HEK293 (cell line): ENCODE results near the gene MGAT4D.

Experiments
- CTCF ChIA-PET: fragments of 350-600 bp; formaldehyde crosslinking; extraction: SDS; loops from one replicate; lab custom pipeline; 2021; ENCODE audit warnings: antibody characterized with exemption; lab: Yijun Ruan, JAX
- POLR2A ChIA-PET: fragments of 300-600 bp; formaldehyde crosslinking; extraction: SDS; loops from one replicate; lab custom pipeline; 2020; ENCODE audit warnings: antibody characterized with exemption, inconsistent platforms; lab: Yijun Ruan, JAX
- H3K27ac ChIP-seq: fragments of 200-500 bp; sonication (Bioruptor generic); 2 replicates; pipeline ENCODE4 v1.5.1; 2014; ENCODE audit warnings: low read depth, low read length, control low read depth, inconsistent platforms; ENCODE audit errors: extremely low read depth
- H3K36me3 ChIP-seq, 2 experiments: fragments of 200-500 bp in 1 of 2; sonication (Bioruptor generic) in 1 of 2; 1 replicate in 1 of 2; 2 replicates in 1 of 2; pipeline ENCODE4 v1.5.1; 2014 to 2017; ENCODE audit warnings: inconsistent platforms in 2 of 2, low read length in 2 of 2; ENCODE audit not compliant: control insufficient read depth in 2 of 2, insufficient read depth in 1 of 2
- H3K4me1 ChIP-seq: fragments of 200-500 bp; sonication (Bioruptor generic); 2 replicates; pipeline ENCODE4 v1.5.1; 2014; ENCODE audit warnings: mild to moderate bottlenecking, low read length, inconsistent platforms; ENCODE audit not compliant: control insufficient read depth, insufficient read depth
- H3K4me3 ChIP-seq: 2 replicates; pipeline ENCODE4 v1.5.1; 2011; ENCODE audit warnings: low read depth, mild to moderate bottlenecking, control low read depth, low read length, moderate library complexity
- H3K9me3 ChIP-seq: fragments of 200-500 bp; sonication (Bioruptor generic); 2 replicates; pipeline ENCODE4 v1.5.1; 2014; ENCODE audit warnings: low read depth, low read length, inconsistent platforms; ENCODE audit not compliant: control insufficient read depth, insufficient read depth
- HOXD13 ChIP-seq: sonication (generic); formaldehyde crosslinking; IDR thresholded peaks from 2 replicates; pipeline ENCODE4 v1.8.0; 2022; ENCODE audit warnings: missing genetic modification reagents, borderline replicate concordance
- RBAK ChIP-seq: fragments of 450-650 bp; formaldehyde crosslinking; IDR thresholded peaks from 2 replicates; pipeline ENCODE4 v1.5.1; 2016; ENCODE audit warnings: missing biosample characterization, missing genetic modification characterization
- SP3 ChIP-seq: fragments of 450-650 bp; formaldehyde crosslinking; IDR thresholded peaks from 2 replicates; pipeline ENCODE4 v1.5.1; 2016; ENCODE audit warnings: missing biosample characterization, missing genetic modification characterization
- YY1 ChIP-seq: fragments of 450-650 bp; formaldehyde crosslinking; IDR thresholded peaks from 2 replicates; pipeline ENCODE4 v1.5.1; 2018; ENCODE audit warnings: missing biosample characterization, missing genetic modification characterization
- ZNF114 ChIP-seq: fragments of 450-650 bp; formaldehyde crosslinking; IDR thresholded peaks from 2 replicates; pipeline ENCODE4 v1.5.0; 2017; ENCODE audit warnings: missing biosample characterization, missing genetic modification characterization
- ZNF175 ChIP-seq: fragments of 450-650 bp; formaldehyde crosslinking; IDR thresholded peaks from 2 replicates; pipeline ENCODE4 v1.5.1; 2016; ENCODE audit warnings: missing biosample characterization, missing genetic modification characterization
- ZNF184 ChIP-seq: fragments of 450-650 bp; IDR thresholded peaks from 2 replicates; pipeline ENCODE4 v1.5.1; 2018; ENCODE audit warnings: missing biosample characterization, mild to moderate bottlenecking, missing genetic modification characterization
- ZNF23 ChIP-seq: fragments of 450-650 bp; formaldehyde crosslinking; IDR thresholded peaks from 2 replicates; pipeline ENCODE4 v1.5.1; 2016; ENCODE audit warnings: missing biosample characterization, missing genetic modification characterization, borderline replicate concordance
- ZNF311 ChIP-seq: fragments of 450-650 bp; formaldehyde crosslinking; IDR thresholded peaks from 2 replicates; pipeline ENCODE4 v1.5.1; 2017; ENCODE audit warnings: missing biosample characterization, missing genetic modification characterization, borderline replicate concordance
- ZNF335 ChIP-seq: fragments of 450-650 bp; formaldehyde crosslinking; conservative IDR thresholded peaks from 2 replicates; pipeline ENCODE4 v1.5.1; 2016; ENCODE audit warnings: missing biosample characterization, missing genetic modification characterization
- ZNF37A ChIP-seq: fragments of 450-650 bp; IDR thresholded peaks from 2 replicates; pipeline ENCODE4 v1.5.1; 2018; ENCODE audit warnings: missing biosample characterization, missing genetic modification characterization
- ZNF501 ChIP-seq: fragments of 450-650 bp; formaldehyde crosslinking; IDR thresholded peaks from 2 replicates; pipeline ENCODE4 v1.5.1; 2016; ENCODE audit warnings: missing biosample characterization, missing genetic modification characterization
- ZNF514 ChIP-seq: fragments of 450-650 bp; formaldehyde crosslinking; IDR thresholded peaks from 2 replicates; pipeline ENCODE4 v1.5.1; 2016; ENCODE audit warnings: missing biosample characterization, missing genetic modification characterization
- ZNF521 ChIP-seq: fragments of 450-650 bp; formaldehyde crosslinking; IDR thresholded peaks from 2 replicates; pipeline ENCODE4 v1.5.1; 2017; ENCODE audit warnings: missing biosample characterization, mild to moderate bottlenecking, missing genetic modification characterization
- ZNF529 ChIP-seq: fragments of 450-650 bp; formaldehyde crosslinking; IDR thresholded peaks from 2 replicates; pipeline ENCODE4 v1.5.1; 2017; ENCODE audit warnings: missing genetic modification characterization, missing biosample characterization; ENCODE audit not compliant: insufficient replicate concordance
- ZNF548 ChIP-seq: fragments of 450-650 bp; formaldehyde crosslinking; IDR thresholded peaks from 2 replicates; pipeline ENCODE4 v1.5.1; 2016; ENCODE audit warnings: missing biosample characterization, missing genetic modification characterization
- ZNF585B ChIP-seq: fragments of 450-650 bp; formaldehyde crosslinking; IDR thresholded peaks from 2 replicates; pipeline ENCODE4 v1.5.1; 2016; ENCODE audit warnings: missing biosample characterization, missing genetic modification characterization
- ZNF624 ChIP-seq: fragments of 450-650 bp; formaldehyde crosslinking; IDR thresholded peaks from 2 replicates; pipeline ENCODE4 v1.5.1; 2017; ENCODE audit warnings: missing biosample characterization, missing genetic modification characterization
- ZNF776 ChIP-seq: fragments of 450-650 bp; formaldehyde crosslinking; IDR thresholded peaks from 2 replicates; pipeline ENCODE4 v1.5.0; 2017; ENCODE audit warnings: missing biosample characterization, missing genetic modification characterization, borderline replicate concordance
- ZSCAN16 ChIP-seq: fragments of 450-650 bp; formaldehyde crosslinking; IDR thresholded peaks from 2 replicates; pipeline ENCODE4 v1.5.1; 2016; ENCODE audit warnings: missing biosample characterization, missing genetic modification characterization
- ZSCAN30 ChIP-seq: fragments of 450-650 bp; IDR thresholded peaks from 2 replicates; pipeline ENCODE4 v1.5.1; 2018; ENCODE audit warnings: missing biosample characterization, mild to moderate bottlenecking, missing genetic modification characterization, moderate library complexity
- TF ChIP-seq, protein P1 (sequence below): fragments of 450-650 bp; formaldehyde crosslinking; IDR thresholded peaks from 2 replicates; pipeline ENCODE4 v1.5.1; 2016; ENCODE audit warnings: missing biosample characterization, missing genetic modification characterization, borderline replicate concordance
- TF ChIP-seq, protein P2 (sequence below): fragments of 450-650 bp; formaldehyde crosslinking; IDR thresholded peaks from 2 replicates; pipeline ENCODE4 v1.5.1; 2016; ENCODE audit warnings: missing biosample characterization, missing genetic modification characterization
- TF ChIP-seq, protein P3 (sequence below): fragments of 450-650 bp; formaldehyde crosslinking; IDR thresholded peaks from 2 replicates; pipeline ENCODE4 v1.5.1; 2016; ENCODE audit warnings: missing biosample characterization, missing genetic modification characterization
- TF ChIP-seq, protein P4 (sequence below): fragments of 450-650 bp; formaldehyde crosslinking; IDR thresholded peaks from 2 replicates; pipeline ENCODE4 v1.5.1; 2016; ENCODE audit warnings: missing biosample characterization, missing genetic modification characterization

Gene MGAT4D

DNA sequence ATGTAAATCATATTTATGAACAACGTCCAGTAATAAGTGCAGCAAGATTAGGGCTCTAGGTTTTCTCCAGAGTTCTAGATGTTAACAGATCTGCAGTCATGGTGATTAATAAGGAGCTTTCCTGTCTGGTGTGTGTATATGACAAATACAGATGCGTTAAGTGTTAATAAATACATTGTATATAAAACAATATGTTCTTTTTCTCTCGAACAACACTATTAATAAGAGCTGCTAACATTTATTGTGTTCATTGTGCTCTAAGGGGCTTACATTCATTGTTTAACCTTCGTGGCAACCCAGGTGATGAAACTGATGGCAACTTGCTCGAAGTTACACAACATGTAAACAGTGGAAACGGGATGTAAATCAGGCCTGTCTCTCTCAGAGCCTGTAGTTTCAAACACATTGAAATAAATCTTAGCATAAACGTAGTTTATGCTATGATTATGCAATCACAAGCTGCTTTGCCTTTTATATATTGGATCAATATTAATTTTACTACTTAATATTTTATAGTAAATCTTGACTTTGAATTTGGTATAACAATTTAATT lies 70.1 kb downstream of the MGAT4D start:
- H3K27ac ChIP-seq: peak overlapping the region; percentile 53; the same call in 1 of the 2 replicates
- H3K36me3 ChIP-seq: no peaks in the 10 kb centered on the region
- H3K4me3 ChIP-seq: peak overlapping the region; percentile 79; the same call in 1 of the 2 replicates
- no peaks in the 10 kb centered on the region for H3K9me3 ChIP-seq
- TF ChIP-seq ZNF23 (tag by site-specific recombination): no peak
- no peak for TF ChIP-seq RBAK (tag by site-specific recombination)
- no peak for TF ChIP-seq ZNF311
- TF ChIP-seq ZNF335: peak; percentile 58
- TF ChIP-seq ZNF37A (tag by site-specific recombination): no peak
- TF ChIP-seq ZNF175 (tag by site-specific recombination): no peak
- TF ChIP-seq ZNF776: no peak
- TF ChIP-seq, protein P1, sequence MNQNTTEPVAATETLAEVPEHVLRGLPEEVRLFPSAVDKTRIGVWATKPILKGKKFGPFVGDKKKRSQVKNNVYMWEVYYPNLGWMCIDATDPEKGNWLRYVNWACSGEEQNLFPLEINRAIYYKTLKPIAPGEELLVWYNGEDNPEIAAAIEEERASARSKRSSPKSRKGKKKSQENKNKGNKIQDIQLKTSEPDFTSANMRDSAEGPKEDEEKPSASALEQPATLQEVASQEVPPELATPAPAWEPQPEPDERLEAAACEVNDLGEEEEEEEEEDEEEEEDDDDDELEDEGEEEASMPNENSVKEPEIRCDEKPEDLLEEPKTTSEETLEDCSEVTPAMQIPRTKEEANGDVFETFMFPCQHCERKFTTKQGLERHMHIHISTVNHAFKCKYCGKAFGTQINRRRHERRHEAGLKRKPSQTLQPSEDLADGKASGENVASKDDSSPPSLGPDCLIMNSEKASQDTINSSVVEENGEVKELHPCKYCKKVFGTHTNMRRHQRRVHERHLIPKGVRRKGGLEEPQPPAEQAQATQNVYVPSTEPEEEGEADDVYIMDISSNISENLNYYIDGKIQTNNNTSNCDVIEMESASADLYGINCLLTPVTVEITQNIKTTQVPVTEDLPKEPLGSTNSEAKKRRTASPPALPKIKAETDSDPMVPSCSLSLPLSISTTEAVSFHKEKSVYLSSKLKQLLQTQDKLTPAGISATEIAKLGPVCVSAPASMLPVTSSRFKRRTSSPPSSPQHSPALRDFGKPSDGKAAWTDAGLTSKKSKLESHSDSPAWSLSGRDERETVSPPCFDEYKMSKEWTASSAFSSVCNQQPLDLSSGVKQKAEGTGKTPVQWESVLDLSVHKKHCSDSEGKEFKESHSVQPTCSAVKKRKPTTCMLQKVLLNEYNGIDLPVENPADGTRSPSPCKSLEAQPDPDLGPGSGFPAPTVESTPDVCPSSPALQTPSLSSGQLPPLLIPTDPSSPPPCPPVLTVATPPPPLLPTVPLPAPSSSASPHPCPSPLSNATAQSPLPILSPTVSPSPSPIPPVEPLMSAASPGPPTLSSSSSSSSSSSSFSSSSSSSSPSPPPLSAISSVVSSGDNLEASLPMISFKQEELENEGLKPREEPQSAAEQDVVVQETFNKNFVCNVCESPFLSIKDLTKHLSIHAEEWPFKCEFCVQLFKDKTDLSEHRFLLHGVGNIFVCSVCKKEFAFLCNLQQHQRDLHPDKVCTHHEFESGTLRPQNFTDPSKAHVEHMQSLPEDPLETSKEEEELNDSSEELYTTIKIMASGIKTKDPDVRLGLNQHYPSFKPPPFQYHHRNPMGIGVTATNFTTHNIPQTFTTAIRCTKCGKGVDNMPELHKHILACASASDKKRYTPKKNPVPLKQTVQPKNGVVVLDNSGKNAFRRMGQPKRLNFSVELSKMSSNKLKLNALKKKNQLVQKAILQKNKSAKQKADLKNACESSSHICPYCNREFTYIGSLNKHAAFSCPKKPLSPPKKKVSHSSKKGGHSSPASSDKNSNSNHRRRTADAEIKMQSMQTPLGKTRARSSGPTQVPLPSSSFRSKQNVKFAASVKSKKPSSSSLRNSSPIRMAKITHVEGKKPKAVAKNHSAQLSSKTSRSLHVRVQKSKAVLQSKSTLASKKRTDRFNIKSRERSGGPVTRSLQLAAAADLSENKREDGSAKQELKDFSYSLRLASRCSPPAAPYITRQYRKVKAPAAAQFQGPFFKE: no peak
- TF ChIP-seq, protein P2, sequence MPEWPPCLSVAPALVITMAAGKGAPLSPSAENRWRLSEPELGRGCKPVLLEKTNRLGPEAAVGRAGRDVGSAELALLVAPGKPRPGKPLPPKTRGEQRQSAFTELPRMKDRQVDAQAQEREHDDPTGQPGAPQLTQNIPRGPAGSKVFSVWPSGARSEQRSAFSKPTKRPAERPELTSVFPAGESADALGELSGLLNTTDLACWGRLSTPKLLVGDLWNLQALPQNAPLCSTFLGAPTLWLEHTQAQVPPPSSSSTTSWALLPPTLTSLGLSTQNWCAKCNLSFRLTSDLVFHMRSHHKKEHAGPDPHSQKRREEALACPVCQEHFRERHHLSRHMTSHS (tag by site-specific recombination): no peak
- no peak for TF ChIP-seq ZSCAN30 (tag by site-specific recombination)
- no peak for TF ChIP-seq ZSCAN16 (tag by site-specific recombination)
- TF ChIP-seq YY1 (tag by site-specific recombination): no peak
- TF ChIP-seq HOXD13 (CRISPR knock-in tag): 0 out of 2 replicates have a peak, but pooled peaks have one; percentile 47
- no peak for TF ChIP-seq ZNF184 (tag by site-specific recombination)
- TF ChIP-seq ZNF548 (tag by site-specific recombination): no peak
- TF ChIP-seq ZNF501: no peak
- no peak for TF ChIP-seq ZNF585B (tag by site-specific recombination)
- TF ChIP-seq, all 188 proteins: peak for 2
- POLR2A ChIA-PET: interaction anchor here (1.2 to 1.7 kb wide), 2 partner anchors 96 to 328 kb away, joined by 3 to 4 read pairs; partner anchors contain the start of genes ELMOD2 and TBC1D9
- H3K4me1 ChIP-seq: no peaks in the 10 kb centered on the region
- CTCF ChIA-PET: interaction anchor here (0.8 to 1.8 kb wide), 13 partner anchors 11 to 554 kb away, joined by 3 to 10 read pairs (median 4); no protein-coding TSS in a partner anchor

DNA sequence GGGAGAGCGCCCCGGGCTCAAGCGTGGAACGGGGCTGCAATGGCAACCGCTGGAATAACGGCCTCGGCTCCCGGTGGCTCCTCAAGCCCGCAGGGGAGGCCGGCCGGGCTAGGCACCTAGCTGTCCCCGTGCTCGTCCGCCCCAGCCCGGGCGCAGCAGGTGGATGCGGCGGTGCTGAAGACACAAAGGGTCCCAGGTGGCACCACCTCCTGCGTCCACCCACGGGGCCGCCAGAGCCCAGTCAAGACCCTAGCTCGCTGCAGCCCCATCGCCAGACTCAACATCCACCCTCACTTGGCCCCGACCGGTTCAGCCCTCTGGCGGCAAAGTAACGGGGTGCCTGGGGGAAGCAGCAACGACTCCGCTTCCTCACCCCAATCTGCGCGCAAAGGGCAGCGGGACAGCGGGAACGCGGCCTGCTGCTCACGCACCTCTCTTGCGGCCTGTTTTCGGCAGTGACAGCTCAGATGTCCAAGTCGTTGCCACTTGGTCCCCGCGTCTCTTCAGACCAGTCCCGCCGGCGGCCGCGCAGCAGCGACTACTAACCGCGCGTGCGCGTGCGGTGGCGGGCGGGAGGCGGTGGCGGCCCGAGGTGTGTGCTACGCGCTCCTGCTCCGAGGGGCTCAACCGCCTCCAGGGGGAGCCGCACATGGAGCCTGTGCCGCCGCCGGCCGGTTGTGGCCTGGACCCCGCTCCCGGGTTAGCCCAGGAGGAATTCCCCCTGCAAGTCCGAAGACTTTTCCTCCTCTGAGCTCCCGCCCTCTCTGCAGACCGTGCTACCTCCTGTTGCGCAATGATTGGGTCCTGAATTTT lies 70.8 kb downstream of the MGAT4D start, which contains the start of gene CLGN:
Gene CLGN (minus strand): TSS at position 543 of the 813 bp plus-strand sequence. CDS start 14,570 bp downstream, outside the sequence.
- Histone ChIP-seq H3K27ac (peak within 1 kb of the TSS; percentile 53; the same call in 1 of the 2 replicates), H3K4me3 (peak within 1 kb of the TSS; percentile 79), H3K36me3 (no peaks in the 10 kb centered on the region), H3K9me3 (no peaks in the 10 kb centered on the region), H3K4me1 (no peaks in the 10 kb centered on the region)
- ChIA-PET POLR2A (interaction anchor here (1.2 to 1.8 kb wide), 3 partner anchors 54 to 329 kb away, joined by 3 to 5 read pairs (median 4); partner anchors contain the start of genes ELMOD2, SCOC and TBC1D9), CTCF (interaction anchor here (0.8 to 1.8 kb wide), 14 partner anchors 12 to 554 kb away, joined by 3 to 10 read pairs (median 4); no protein-coding TSS in a partner anchor)
- no peak for TF ChIP-seq ZNF514 (tag by site-specific recombination)
- no peak for TF ChIP-seq ZNF529 (tag by site-specific recombination)
- TF ChIP-seq, protein P3, sequence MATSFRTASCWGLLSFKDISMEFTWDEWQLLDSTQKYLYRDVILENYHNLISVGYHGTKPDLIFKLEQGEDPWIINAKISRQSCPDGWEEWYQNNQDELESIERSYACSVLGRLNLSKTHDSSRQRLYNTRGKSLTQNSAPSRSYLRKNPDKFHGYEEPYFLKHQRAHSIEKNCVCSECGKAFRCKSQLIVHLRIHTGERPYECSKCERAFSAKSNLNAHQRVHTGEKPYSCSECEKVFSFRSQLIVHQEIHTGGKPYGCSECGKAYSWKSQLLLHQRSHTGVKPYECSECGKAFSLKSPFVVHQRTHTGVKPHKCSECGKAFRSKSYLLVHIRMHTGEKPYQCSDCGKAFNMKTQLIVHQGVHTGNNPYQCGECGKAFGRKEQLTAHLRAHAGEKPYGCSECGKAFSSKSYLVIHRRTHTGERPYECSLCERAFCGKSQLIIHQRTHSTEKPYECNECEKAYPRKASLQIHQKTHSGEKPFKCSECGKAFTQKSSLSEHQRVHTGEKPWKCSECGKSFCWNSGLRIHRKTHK: no peak
- TF ChIP-seq ZNF521 (tag by site-specific recombination): no peak
- TF ChIP-seq, protein P4, sequence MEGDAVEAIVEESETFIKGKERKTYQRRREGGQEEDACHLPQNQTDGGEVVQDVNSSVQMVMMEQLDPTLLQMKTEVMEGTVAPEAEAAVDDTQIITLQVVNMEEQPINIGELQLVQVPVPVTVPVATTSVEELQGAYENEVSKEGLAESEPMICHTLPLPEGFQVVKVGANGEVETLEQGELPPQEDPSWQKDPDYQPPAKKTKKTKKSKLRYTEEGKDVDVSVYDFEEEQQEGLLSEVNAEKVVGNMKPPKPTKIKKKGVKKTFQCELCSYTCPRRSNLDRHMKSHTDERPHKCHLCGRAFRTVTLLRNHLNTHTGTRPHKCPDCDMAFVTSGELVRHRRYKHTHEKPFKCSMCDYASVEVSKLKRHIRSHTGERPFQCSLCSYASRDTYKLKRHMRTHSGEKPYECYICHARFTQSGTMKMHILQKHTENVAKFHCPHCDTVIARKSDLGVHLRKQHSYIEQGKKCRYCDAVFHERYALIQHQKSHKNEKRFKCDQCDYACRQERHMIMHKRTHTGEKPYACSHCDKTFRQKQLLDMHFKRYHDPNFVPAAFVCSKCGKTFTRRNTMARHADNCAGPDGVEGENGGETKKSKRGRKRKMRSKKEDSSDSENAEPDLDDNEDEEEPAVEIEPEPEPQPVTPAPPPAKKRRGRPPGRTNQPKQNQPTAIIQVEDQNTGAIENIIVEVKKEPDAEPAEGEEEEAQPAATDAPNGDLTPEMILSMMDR (tag by site-specific recombination): peak; percentile 81
- TF ChIP-seq ZNF114: no peak
- no peak for TF ChIP-seq ZNF624 (tag by site-specific recombination)
- TF ChIP-seq SP3 (tag by site-specific recombination): 0 out of 2 replicates have a peak, but pooled peaks have one; percentile 10
